Activated naive CD4-positive, alpha-beta T cell treated with anti-CD3 and anti-CD28 coated beads, Interleukin-2, amount 50 U/mL, for 24 hours (primary cell): ENCODE results near the gene NACAD.

Experiments used
- H3K27ac Mint-ChIP-seq: one replicate; pipeline ENCODE4 v1.8.0; 2021; ENCODE audit warnings: mild to moderate bottlenecking, mixed read lengths
- H3K27me3 Mint-ChIP-seq: one replicate; pipeline ENCODE4 v1.8.0; 2021; ENCODE audit warnings: mixed read lengths
- H3K36me3 Mint-ChIP-seq: one replicate; pipeline ENCODE4 v1.8.0; 2021; ENCODE audit warnings: mixed read lengths
- H3K4me1 Mint-ChIP-seq: one replicate; pipeline ENCODE4 v1.8.0; 2021; ENCODE audit warnings: mixed read lengths
- H3K4me3 Mint-ChIP-seq: one replicate; pipeline ENCODE4 v1.8.0; 2021; ENCODE audit warnings: mild to moderate bottlenecking, mixed read lengths
- H3K9me3 Mint-ChIP-seq: one replicate; pipeline ENCODE4 v1.8.0; 2021; ENCODE audit warnings: mixed read lengths

Gene NACAD

DNA sequence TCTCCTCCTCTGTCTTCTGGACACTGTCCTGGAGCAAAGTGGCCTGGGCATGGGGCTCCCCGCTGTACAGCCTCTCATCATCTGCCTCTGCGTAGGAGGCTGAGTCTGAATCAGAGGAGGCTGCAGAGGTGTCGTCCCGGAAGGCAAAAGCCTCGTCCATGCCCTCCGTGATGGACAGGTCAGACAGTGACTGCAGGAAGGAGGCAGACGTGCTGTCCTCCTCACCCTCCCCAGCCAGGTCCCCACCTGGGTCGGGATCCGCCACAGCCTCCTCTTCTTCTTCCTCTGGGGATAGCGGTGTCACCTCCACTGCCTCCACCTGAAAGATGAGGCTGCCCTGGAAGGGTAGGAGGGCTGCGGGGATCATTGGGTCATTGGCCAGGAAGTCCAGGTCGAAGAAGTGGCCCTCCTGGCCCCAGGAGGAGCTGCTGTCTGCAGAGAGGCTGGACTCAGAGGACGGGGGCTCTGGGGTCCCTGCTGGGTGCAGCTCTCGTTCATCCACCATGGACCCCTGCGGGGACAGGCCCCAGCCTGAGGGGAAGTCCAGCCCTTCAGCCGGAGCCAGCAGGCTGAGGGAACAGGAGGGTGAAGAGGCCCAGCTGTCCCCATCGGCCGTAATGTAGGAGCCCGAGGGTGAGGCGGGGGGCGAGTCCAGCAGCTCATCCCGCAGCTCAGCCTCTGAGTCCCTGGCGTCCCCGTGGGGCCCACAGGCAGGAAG is 3.7 kb downstream of the NACAD start:
- H3K36me3 Mint-ChIP-seq: no peaks in the 10 kb centered on the region
- H3K27me3 Mint-ChIP-seq: peaks cover 4% of the 10 kb centered on the region
- peaks cover 3% of the 10 kb centered on the region for H3K4me1 Mint-ChIP-seq
- H3K27ac Mint-ChIP-seq: no peak overlapping the region
- H3K9me3 Mint-ChIP-seq: no peaks in the 10 kb centered on the region
- H3K4me3 Mint-ChIP-seq: no peak overlapping the region

- H3K4me3 Mint-ChIP-seq: no peak overlapping the region
- no peaks in the 10 kb centered on the region for H3K36me3 Mint-ChIP-seq
- H3K27me3 Mint-ChIP-seq: peaks cover under 1% of the 10 kb centered on the region
- H3K9me3 Mint-ChIP-seq: no peaks in the 10 kb centered on the region
- peaks cover under 1% of the 10 kb centered on the region for H3K4me1 Mint-ChIP-seq
- H3K27ac Mint-ChIP-seq: no peak overlapping the region
These were observed 4.4 kb downstream of the NACAD start for GRCh38 chr7:45084336-45084735.

GRCh38 chr7:45082831-45083331 is 5.9 kb downstream of the NACAD start:
- no peaks in the 10 kb centered on the region for H3K4me1 Mint-ChIP-seq
- no peaks in the 10 kb centered on the region for H3K27me3 Mint-ChIP-seq
- H3K36me3 Mint-ChIP-seq: no peaks in the 10 kb centered on the region
- no peaks in the 10 kb centered on the region for H3K9me3 Mint-ChIP-seq
- H3K27ac Mint-ChIP-seq: no peak overlapping the region
- H3K4me3 Mint-ChIP-seq: no peak overlapping the region

GRCh38 chr7:45082031-45082830 is 6.5 kb downstream of the NACAD start:
- Mint-ChIP-seq H3K27ac (no peak overlapping the region), H3K27me3 (no peaks in the 10 kb centered on the region), H3K4me1 (no peaks in the 10 kb centered on the region), H3K9me3 (no peaks in the 10 kb centered on the region), H3K4me3 (no peak overlapping the region), H3K36me3 (no peaks in the 10 kb centered on the region)

GRCh38 chr7:45081670-45081974 is 7.1 kb downstream of the NACAD start:
- no peak overlapping the region for H3K27ac Mint-ChIP-seq
- H3K4me1 Mint-ChIP-seq: no peaks in the 10 kb centered on the region
- H3K27me3 Mint-ChIP-seq: no peaks in the 10 kb centered on the region
- no peak overlapping the region for H3K4me3 Mint-ChIP-seq
- no peaks in the 10 kb centered on the region for H3K36me3 Mint-ChIP-seq
- H3K9me3 Mint-ChIP-seq: no peaks in the 10 kb centered on the region

DNA sequence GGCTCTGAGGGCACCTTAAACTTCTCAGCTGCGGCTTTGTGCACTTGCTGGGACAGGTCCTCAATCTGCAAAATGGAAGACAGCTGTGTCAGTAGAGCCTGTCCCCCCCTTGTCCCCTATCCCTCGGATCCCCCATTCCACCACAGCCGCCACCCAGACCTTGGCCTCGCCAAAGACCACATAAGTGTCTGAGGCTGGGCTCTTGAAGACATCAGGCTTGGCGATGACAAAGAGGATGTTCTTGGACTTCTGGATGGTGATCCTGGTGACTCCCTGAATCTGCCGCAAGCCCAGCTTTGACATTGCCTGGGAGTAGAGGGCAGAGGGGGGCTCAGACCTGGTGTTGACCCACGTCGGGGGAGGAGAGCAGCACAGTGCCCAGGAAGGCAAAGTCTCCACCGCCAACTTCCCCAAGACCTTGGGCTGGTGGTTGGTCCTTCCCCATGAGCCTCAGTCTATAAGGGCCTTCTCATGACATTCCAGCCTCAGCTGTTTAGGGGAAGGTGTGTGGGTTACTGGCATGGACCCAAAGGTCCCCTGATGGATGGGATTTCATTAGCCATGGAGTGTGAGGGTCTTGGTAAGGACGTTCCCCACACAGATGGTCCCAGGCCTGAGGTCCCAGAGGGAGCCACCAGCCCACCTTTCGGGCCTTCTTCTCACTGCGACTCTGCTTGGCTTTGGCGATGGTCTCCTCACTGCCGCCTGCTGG is 7.7 kb downstream of the NACAD start:
- Mint-ChIP-seq H3K36me3 (no peaks in the 10 kb centered on the region), H3K27ac (no peak overlapping the region), H3K4me1 (no peaks in the 10 kb centered on the region), H3K27me3 (no peaks in the 10 kb centered on the region), H3K4me3 (no peak overlapping the region), H3K9me3 (no peaks in the 10 kb centered on the region)

DNA sequence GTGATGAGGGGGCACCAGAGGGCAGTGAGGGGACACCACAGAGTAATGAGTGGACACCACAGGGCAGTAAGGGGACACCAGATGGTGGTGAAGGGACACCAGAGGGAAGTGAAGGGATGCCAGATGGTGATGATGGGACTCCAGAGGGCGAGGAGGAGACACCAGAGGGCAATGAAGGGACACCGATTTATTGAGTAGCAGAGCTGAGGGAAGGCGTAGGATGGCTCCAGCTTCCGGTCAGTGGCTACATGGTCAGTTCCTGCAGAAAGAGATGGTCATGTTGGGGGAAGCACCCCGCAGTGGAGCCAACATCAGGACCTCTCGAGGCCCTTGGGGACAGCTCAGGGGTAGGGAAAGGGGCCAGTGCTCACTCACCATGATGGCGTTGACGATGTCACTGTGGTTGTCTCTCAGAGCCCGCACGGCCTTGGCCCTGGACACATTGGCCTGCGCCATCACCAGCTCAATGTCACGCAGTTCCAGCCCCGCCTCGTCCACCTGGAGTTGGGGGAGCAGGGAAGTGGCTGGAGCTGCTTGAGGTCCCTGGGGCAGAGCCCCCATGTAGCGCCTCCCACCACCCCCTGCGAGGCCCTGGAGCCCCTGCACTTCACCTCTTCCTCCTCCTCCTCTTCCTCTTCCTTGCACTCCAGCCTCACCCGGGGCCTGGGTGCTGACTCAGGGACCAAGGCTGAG is 8.4 kb downstream of the NACAD start:
- Mint-ChIP-seq H3K27ac (peak overlapping the region; percentile 74), H3K4me1 (no peaks in the 10 kb centered on the region), H3K36me3 (peaks cover 2% of the 10 kb centered on the region), H3K27me3 (no peaks in the 10 kb centered on the region), H3K9me3 (no peaks in the 10 kb centered on the region), H3K4me3 (no peak overlapping the region)

- peak overlapping the region; percentile 41 for H3K27ac Mint-ChIP-seq
- no peaks in the 10 kb centered on the region for H3K9me3 Mint-ChIP-seq
- no peak overlapping the region for H3K4me3 Mint-ChIP-seq
- H3K27me3 Mint-ChIP-seq: no peaks in the 10 kb centered on the region
- peaks cover 6% of the 10 kb centered on the region for H3K36me3 Mint-ChIP-seq
- H3K4me1 Mint-ChIP-seq: peaks cover 8% of the 10 kb centered on the region
These were observed 10.6 kb downstream of the NACAD start for GRCh38 chr7:45078125-45078681.

- H3K4me1 Mint-ChIP-seq: peaks cover 8% of the 10 kb centered on the region
- no peaks in the 10 kb centered on the region for H3K27me3 Mint-ChIP-seq
- no peak overlapping the region for H3K4me3 Mint-ChIP-seq
- no peak overlapping the region for H3K27ac Mint-ChIP-seq
- H3K9me3 Mint-ChIP-seq: no peaks in the 10 kb centered on the region
- H3K36me3 Mint-ChIP-seq: peaks cover 8% of the 10 kb centered on the region
These were observed 11.2 kb downstream of the NACAD start for GRCh38 chr7:45077579-45077978.

DNA sequence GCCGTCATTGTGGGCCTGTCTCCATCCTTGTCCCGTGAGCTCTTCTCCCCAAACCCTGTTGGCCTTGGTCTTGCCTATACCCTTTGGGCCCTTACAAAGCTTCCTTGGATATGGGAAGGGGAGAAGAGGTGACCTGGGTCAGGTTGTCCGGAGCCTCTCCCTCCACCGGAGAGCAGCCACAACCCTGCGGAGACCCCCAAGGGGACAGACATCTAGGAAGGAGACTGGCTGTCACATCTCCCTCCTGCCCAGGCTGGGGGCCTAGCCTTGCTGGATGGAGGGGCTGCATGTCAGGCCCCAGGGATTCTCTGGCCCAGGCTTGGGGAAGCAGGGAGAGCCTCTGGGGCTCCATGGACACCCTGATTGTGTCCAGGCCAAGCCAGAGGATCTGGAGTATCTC is 11.8 kb downstream of the NACAD start:
- Mint-ChIP-seq H3K4me1 (peaks cover 8% of the 10 kb centered on the region), H3K27ac (no peak overlapping the region), H3K4me3 (no peak overlapping the region), H3K36me3 (peaks cover 8% of the 10 kb centered on the region), H3K9me3 (no peaks in the 10 kb centered on the region), H3K27me3 (no peaks in the 10 kb centered on the region)

DNA sequence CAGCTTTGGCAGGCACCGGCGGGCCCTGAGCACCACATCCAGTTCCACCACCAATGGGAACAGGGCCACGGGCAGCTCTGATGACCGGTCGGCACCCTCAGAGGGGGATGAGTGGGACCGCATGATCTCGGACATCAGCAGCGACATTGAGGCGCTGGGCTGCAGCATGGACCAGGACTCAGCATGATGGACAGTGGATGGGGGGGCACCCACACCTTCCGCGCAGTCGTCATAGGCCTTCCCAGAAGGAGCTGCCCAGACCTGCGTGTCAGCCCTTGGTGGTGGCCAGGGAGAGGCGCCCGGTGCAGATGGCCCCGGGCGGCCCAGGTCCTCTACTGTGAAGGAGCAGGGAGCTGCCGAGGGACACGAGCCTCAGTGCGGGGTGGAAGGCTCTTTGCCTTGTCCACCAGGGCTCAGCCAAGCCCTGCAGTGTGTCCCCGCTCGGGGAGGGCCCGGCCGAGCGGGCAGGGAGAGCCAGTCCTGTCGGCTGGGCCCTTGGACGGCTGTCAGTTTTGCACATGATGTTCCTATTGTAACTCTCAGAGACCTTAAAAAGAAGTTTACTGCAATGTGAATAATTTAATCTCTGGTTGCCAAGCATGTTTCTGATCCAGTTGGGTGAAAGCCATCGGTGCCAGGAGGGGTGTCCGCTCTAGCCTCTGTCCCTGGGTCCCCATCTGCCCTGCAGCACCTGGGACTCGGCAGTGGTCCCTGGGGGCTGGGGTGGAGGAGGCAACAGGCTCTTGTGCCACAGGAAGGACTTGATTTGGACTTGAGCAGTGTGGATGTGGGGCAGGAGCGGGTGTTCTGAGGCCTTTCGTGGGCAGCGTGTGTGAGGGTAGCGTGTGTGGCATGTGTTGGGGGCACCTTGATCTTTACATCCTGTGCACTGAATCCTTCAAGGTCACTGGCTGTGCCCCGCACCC is 12.6 kb downstream of the NACAD start:
- no peak overlapping the region for H3K27ac Mint-ChIP-seq
- H3K27me3 Mint-ChIP-seq: no peaks in the 10 kb centered on the region
- H3K4me1 Mint-ChIP-seq: peaks cover 8% of the 10 kb centered on the region
- H3K9me3 Mint-ChIP-seq: no peaks in the 10 kb centered on the region
- H3K36me3 Mint-ChIP-seq: peaks cover 8% of the 10 kb centered on the region
- H3K4me3 Mint-ChIP-seq: no peak overlapping the region

DNA sequence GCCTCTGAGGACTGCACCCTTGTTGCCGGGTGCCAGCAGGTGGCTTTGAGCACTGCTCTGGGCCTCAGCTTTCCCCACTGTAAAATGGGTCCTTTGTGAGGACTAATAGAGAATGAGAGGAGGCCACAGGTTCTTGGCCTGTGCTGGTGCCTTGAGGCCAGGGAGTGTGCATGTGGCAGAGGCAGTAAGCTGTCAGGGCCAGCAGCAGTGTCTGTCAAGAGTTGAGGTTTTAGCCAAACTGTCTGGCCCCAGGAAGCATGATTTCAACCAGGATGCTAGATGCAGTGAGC is 13.5 kb downstream of the NACAD start:
- Mint-ChIP-seq H3K4me1 (peaks cover 8% of the 10 kb centered on the region), H3K4me3 (no peak overlapping the region), H3K27me3 (no peaks in the 10 kb centered on the region), H3K27ac (no peak overlapping the region), H3K9me3 (no peaks in the 10 kb centered on the region), H3K36me3 (peaks cover 8% of the 10 kb centered on the region)

DNA sequence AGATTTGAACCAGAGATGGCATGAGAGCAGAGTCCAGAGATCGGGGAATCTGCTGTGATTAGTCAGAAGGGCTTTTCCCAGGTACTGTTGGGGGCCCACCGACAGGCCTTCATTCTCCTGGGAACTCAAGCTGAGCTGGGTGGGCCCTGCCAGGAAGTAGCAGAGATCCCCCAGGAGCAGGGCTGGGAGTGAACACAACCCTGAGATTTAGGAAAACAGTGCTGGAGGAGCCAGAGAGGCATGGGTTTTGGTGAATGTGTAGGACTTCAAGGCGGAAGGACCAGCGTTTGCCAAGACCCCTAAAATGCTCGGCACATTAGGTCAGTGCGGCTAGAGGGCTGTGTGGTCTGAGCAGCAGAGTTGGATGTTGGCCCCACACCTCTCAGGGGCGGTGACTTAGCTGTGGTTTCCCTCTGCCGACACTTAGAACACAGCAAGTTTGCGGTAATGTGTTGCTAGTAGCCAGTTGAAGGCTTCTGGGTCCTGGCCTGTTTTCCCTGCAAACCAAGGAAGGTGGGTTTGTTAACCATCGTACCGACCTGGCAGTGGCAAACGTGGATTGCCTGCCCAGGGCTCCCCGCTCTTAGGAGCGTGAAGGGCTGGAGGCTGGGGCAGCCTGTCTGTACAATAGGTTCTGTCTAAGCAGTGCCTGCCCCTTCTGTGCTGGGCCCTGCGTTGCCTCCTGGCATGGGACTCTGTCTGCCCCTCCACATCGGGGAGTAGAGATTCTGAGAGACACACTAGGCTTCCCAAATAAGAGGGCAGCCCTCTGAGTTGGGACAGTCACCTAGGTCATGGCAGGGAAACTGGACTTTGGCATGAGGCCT is 14.0 kb downstream of the NACAD start:
- Mint-ChIP-seq H3K4me3 (no peak overlapping the region), H3K4me1 (peaks cover 8% of the 10 kb centered on the region), H3K36me3 (peaks cover 8% of the 10 kb centered on the region), H3K9me3 (no peaks in the 10 kb centered on the region), H3K27me3 (no peaks in the 10 kb centered on the region), H3K27ac (no peak overlapping the region)
